8988T (cell line): ENCODE results near the gene SYT5.

Source experiments
- DNase-seq: peaks from one replicate; pipeline ENCODE4 v3.0.0; 2011

The SYT5 gene

DNA sequence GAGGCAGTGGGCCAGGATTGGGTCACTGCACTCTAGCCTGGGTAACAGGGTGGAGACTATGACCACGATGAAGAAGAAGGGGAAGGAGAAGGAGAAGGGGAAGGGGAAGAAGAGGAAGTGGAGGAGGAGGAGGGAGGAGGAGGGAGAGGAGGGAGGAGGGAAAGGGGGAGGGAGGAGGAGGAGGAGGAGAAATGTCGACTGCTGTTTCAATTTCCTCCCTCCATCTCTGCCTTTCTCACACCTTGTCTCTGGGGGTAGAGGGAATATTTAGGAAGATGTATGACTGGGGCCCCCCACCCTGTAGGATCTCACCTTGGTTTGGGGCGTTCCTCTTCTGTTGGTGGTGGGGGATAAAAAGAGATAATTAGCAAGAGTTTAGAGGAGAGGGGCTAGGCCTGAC lies 34.9 kb downstream of the SYT5 start:
- no peak for DNase-seq

DNA sequence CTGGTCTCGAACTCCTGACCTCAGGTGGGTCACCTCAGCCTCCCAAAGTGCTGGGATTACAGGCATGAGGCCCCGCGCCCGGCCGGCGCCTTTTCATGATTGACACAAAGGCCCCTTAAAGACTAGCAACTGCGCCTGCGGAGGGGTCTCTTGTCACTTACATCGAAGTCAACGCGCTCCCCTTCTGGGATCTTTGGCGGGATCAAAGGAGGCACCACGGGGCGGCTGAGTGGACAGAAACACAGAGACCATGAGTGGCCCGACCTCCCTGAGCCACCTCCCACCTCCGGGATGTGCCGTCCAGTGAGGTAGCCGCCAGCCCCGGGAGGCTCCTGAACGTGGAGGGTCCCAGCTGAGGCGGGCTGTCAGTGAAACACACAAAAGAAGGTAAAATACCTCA lies 38.4 kb downstream of the SYT5 start:
- DNase-seq: no peak

DNA sequence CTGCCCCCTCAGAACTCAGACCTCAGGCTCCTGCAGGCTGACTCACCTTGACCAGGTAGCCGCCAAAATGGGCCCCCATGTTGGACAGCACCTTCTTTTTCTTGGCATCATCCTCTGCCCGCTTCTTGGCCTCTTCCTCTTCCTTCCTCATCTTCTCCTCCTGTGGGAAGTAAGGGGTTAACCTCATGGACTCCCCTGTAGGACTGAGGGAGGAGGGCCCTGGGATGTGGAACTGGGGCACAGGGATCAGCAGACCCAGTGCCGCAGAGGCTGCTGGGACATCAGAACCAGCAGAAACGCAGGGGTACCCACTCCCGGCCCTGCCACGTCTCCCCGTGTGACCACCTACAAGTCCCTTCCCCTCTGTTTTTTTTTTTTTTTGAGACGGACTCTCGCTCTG lies 42.2 kb downstream of the SYT5 start:
- DNase-seq: no peak

DNA sequence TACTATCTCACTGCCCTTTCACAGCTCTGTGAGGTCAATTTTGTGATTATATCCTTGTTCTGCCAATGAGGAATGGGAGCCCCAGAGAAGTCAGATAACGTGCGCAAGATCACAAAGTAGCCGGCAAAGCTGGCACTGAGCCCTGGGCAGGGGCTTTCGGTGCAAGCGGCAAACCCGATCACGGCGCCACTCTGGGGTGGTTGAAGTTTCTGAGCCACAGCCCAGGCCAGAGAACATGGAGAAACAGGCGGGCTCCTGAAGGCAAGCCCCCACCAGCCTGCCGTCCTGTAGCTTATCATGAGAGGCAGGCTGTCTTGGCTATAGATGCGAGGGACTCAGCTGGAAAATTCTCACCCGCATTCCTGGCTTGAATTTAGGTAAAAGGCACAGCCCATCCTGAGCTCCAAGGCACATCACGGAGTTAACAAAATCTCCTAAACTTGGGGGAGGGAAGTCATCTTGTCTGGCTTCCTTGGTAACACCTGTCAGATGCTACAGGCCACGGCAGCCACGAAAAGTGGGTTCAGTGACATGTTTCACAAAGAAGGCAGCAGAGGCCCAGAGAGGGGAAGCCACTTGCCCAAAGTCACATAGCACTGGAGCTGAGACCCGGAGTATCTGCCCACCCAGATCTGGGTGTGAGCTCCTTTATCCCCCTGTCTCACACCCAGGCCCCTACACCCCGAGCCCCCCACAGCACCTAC lies 43.5 kb downstream of the SYT5 start:
- DNase-seq: no peak

DNA sequence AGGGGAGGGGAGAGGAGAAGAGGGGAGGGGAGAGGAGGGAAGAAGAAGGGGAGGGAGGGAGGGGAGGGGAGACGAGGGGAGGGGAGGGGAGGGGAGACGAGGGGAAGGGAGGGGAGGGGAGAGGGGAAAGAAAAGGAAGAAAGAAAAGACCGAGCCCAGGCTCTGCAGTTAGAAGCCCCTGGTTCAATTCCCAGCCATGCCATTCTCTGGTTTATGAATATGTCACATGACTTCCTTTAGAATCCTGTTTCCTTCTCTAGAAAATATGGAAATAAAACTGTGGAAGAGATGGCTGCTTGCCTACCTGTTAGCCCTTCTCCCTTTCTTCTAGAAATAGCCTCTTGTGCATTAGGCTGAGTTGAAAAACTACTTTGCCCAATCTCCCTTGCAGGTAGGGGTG lies 45.4 kb downstream of the SYT5 start:
- no peak for DNase-seq

DNA sequence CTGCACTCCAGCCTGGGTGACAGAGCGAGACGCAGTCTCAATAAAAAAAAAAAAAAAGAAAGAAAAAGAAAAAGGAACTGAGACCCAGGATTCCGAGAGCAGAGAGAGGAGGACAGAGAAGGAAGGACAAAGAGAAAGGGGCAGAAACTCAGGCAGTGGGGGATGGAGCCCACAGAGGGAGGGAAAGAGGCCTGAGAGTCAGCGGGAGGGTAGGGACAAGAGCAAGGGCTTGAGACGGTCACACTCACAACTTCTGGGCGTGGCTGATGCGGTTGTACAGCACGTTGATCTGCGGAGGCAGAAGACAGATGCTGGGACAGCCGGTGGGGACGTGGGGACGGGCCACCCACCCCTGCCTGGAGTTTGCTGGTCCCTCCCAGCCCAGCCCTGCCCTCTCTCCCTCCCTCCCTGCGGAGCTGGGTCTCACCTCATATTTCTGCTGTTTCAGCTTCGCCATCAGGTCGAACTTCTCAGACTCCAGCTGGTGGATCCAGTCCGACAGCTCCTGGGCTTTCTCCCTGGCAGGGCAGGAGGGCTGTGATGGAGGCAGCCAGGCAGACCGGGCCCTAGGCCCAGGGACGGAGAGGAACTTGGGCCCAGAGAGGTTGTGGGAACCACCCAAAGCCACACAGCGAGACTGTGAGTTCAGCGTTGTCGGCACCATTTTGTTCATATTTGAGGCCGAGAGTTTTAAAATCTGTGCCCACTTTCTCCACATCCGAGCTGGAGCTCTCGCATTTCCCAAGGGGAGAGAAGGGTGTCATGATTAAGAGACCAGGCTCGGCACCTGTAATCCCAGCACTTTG lies 46.2 kb downstream of the SYT5 start:
- no peak for DNase-seq

DNA sequence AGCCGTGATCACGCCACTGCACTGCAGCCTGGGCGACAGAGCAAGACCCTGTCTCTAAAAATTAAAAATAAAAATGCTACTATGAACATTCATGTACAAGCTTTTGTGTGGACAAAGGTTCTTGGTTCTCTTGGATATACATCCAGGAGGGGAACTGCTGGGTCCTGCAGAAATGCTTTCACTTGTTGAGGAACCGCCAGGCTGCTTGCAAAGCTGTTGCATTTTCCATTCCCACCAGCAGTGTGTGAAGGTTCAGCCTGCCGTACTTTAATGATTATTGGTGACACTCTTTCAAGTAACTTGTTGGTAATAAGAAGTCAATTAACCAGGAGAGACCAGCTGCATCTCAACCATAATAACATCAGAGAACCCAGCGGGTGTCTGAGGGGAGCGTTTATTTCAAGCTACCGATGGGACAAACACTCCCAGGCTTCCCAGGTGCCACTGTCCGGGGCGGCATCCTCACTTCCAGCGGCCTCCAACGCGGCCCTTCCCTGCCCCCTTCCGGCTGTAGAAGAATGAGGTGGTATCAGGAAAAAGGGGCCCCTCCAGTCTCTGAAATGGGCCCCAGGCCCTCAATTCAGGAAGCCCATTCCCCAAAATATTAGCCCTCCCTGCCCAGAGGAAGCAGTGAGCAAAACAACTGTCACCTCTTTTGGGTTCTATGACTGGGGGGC lies 47.5 kb downstream of the SYT5 start:
- DNase-seq: no peak

DNA sequence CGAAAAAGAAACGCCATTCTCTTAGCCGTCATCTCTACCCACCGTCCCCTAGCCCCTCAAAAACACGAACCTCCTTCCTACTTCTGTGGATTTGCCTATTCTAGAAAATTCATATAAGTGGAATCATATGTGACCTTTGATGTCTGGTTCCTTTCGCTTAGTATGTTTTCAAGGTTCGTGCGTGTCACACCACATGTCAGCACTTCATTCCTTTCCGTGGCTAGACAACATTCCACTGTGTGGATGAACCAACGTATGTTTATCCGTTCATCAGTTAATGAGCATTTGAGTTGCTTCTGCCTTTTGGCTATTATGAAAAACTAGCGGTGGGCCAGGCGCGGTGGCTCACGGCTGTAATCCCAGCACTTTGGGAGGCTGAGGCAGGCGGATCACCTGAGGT lies 48.7 kb downstream of the SYT5 start:
- DNase-seq: no peak
